ENCODE measurements around the gene ADGRA1. TPM values are rescaled to one million over a fixed set of nuclear protein-coding genes. Genes with fewer than 3 reads are reported as not detected.
A peak's percentile ranks its signal among the peaks of the same experiment; 100 is the strongest.

The ADGRA1 gene
- total RNA-seq, 1 donor from 2014 or later = 9.1 TPM

DNA sequence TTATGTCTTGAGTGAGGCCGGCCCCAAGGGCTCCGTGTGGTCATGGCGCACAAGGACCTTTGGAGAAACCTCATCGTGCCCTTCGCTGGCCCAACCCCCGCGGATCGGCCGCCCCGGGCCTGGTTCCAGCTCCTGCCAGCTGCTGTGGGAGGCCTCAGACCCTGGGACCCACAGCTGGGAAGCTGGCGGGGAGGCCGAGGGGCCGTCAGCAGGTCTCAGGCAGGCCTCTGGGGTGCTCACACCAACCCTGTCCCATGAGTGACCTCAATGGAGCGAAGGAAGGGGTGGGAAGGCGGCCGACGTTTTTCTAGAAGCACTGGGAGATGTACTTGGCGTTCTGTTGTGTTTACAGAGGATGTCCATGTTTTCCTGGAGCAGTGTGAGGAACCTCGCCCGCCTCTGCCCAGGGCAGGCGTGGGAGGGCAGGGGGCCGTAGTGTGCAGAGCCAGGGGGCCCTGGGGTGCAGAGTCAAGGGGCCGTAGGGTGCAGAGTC lies 18.6 kb upstream of the ADGRA1 start:
- TF ChIP-seq, protein P1, sequence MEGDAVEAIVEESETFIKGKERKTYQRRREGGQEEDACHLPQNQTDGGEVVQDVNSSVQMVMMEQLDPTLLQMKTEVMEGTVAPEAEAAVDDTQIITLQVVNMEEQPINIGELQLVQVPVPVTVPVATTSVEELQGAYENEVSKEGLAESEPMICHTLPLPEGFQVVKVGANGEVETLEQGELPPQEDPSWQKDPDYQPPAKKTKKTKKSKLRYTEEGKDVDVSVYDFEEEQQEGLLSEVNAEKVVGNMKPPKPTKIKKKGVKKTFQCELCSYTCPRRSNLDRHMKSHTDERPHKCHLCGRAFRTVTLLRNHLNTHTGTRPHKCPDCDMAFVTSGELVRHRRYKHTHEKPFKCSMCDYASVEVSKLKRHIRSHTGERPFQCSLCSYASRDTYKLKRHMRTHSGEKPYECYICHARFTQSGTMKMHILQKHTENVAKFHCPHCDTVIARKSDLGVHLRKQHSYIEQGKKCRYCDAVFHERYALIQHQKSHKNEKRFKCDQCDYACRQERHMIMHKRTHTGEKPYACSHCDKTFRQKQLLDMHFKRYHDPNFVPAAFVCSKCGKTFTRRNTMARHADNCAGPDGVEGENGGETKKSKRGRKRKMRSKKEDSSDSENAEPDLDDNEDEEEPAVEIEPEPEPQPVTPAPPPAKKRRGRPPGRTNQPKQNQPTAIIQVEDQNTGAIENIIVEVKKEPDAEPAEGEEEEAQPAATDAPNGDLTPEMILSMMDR (IDR thresholded peaks at IDR 0.05; ENCODE audit: partially characterized antibody, unreplicated experiment) = no peak
- peaks cover 13% of the 10 kb centered on the region for H3K9me3 Mint-ChIP-seq (ENCODE audit: unreplicated experiment)
- H3K27ac Mint-ChIP-seq (ENCODE audit: unreplicated experiment) = no peak overlapping the region
- H3K27me3 Mint-ChIP-seq (ENCODE audit: unreplicated experiment) = peaks cover 2% of the 10 kb centered on the region
- DNase-seq = no peak
- no peak overlapping the region for H3K4me3 Mint-ChIP-seq (ENCODE audit: unreplicated experiment)
- H3K36me3 Mint-ChIP-seq (ENCODE audit: unreplicated experiment) = no peaks in the 10 kb centered on the region
- peaks cover 16% of the 10 kb centered on the region for H3K4me1 Mint-ChIP-seq (ENCODE audit: low read depth, unreplicated experiment)

DNA sequence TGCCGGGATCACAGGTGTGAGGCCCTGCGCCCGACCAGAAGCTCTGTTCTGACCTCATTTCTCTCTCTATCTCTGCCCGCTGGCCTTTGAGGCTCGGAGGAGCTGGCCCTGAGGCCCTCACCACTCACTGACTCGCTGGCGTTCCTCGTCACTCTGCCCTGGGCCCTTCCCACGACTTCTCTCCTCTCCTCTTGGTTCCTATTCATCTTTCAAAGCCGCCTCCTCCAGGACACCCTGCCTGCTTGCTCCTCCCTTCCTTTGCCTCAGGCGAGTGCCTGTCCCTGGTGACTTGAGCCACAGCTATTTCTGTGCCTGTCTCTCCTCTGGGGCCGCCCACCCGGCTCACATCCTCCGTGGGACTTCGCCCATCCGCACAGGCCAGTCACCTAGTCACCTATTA lies 17.3 kb upstream of the ADGRA1 start:
- Mint-ChIP-seq H3K9me3 (ENCODE audit: unreplicated experiment) (peaks cover 14% of the 10 kb centered on the region), H3K27me3 (ENCODE audit: unreplicated experiment) (peaks cover 2% of the 10 kb centered on the region), H3K27ac (ENCODE audit: unreplicated experiment) (peak overlapping the region; percentile 50), H3K4me3 (ENCODE audit: unreplicated experiment) (peak overlapping the region; percentile 45), H3K36me3 (ENCODE audit: unreplicated experiment) (no peaks in the 10 kb centered on the region), H3K4me1 (ENCODE audit: low read depth, unreplicated experiment) (peaks cover 16% of the 10 kb centered on the region)
- DNase-seq = no peak
- TF ChIP-seq, protein P1 (IDR thresholded peaks at IDR 0.05; ENCODE audit: partially characterized antibody, unreplicated experiment) = no peak

DNA sequence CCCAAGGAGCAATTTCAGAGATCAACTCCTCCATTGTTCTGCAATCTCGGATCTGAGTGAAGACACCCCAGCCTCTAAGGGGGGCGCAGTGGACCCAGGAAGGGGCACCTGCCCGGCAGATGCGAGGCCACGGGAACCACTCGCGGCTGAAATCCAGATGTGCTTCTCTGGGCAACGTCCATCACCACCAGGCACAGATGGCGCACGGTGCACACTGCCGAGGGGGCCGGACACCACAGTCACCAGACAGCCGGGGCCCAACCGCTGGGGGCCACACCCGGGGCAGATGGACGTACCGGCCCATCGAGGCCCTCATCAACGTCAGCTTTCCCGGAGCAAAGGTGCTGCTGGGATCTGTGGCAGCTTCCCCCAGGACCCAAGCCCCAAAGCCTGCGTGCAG lies 16.9 kb upstream of the ADGRA1 start:
- no peak for DNase-seq
- H3K36me3 Mint-ChIP-seq (ENCODE audit: unreplicated experiment) = no peaks in the 10 kb centered on the region
- H3K4me3 Mint-ChIP-seq (ENCODE audit: unreplicated experiment) = no peak overlapping the region
- TF ChIP-seq, protein P1 (IDR thresholded peaks at IDR 0.05; ENCODE audit: partially characterized antibody, unreplicated experiment) = no peak
- no peak overlapping the region for H3K27ac Mint-ChIP-seq (ENCODE audit: unreplicated experiment)
- peaks cover 19% of the 10 kb centered on the region for H3K4me1 Mint-ChIP-seq (ENCODE audit: low read depth, unreplicated experiment)
- peaks cover 16% of the 10 kb centered on the region for H3K9me3 Mint-ChIP-seq (ENCODE audit: unreplicated experiment)
- peaks cover 5% of the 10 kb centered on the region for H3K27me3 Mint-ChIP-seq (ENCODE audit: unreplicated experiment)

DNA sequence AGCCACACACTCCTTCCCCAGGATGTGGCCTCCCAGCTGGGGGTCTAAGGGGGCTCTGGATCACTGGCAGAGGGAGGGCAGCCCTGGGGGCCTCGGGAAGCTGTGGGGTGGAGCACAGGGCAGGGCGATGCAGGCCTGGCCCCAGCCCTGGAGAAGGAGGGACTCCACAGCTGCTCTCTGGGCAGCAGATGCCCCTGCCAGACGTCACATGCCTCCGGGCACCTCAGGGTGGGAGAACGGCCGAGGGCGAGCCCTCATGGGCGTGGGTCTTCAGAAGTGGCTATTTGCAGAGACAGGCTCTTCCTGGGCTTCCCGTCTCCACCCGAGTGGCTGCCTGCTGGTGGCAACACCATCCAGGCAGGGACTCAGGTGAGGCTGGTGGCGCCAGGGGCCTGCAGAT lies 16.0 kb upstream of the ADGRA1 start:
- Mint-ChIP-seq H3K4me3 (ENCODE audit: unreplicated experiment) (no peak overlapping the region), H3K36me3 (ENCODE audit: unreplicated experiment) (no peaks in the 10 kb centered on the region), H3K27me3 (ENCODE audit: unreplicated experiment) (peaks cover 5% of the 10 kb centered on the region), H3K9me3 (ENCODE audit: unreplicated experiment) (peaks cover 16% of the 10 kb centered on the region), H3K4me1 (ENCODE audit: low read depth, unreplicated experiment) (peaks cover 21% of the 10 kb centered on the region), H3K27ac (ENCODE audit: unreplicated experiment) (peak overlapping the region; percentile 76)
- TF ChIP-seq, protein P1 (IDR thresholded peaks at IDR 0.05; ENCODE audit: partially characterized antibody, unreplicated experiment) = no peak
- DNase-seq = no peak

DNA sequence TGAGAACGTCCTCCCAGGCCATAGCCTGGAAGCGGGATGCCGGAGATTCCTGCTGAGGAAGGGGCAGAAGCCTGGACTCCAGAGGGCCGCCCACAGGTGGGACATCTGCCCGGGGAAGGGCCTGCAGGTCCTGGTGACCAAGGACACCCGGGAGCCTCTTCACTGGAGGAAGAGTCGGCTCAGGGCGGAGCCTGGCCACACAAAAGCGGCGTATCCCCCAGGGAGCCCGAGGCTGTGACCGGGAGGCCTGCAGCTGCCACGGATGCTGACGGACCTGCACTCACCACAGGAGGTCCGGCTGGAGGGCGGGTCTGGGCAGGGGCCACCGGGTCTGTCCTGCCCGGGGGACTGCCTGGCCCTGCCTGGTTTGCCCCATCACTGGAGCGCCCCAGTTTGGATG lies 15.5 kb upstream of the ADGRA1 start:
- H3K4me3 Mint-ChIP-seq (ENCODE audit: unreplicated experiment) = no peak overlapping the region
- peak overlapping the region; percentile 92 for H3K27ac Mint-ChIP-seq (ENCODE audit: unreplicated experiment)
- DNase-seq = peak; percentile 88
- peaks cover 18% of the 10 kb centered on the region for H3K4me1 Mint-ChIP-seq (ENCODE audit: low read depth, unreplicated experiment)
- TF ChIP-seq, protein P1 (IDR thresholded peaks at IDR 0.05; ENCODE audit: partially characterized antibody, unreplicated experiment) = no peak
- peaks cover 5% of the 10 kb centered on the region for H3K27me3 Mint-ChIP-seq (ENCODE audit: unreplicated experiment)
- no peaks in the 10 kb centered on the region for H3K36me3 Mint-ChIP-seq (ENCODE audit: unreplicated experiment)
- H3K9me3 Mint-ChIP-seq (ENCODE audit: unreplicated experiment) = peaks cover 13% of the 10 kb centered on the region

All from glutamatergic neuron (in vitro differentiated cells).